CD4-positive, alpha-beta T cell treated with Interferon alpha-2 for 1 hour (primary cell): Measurements from ENCODE around the gene COL13A1.

Experiments
- DNase-seq, 2 donors: peaks; one replicate each; pipeline ENCODE4 v3.0.0-alpha.2; 2020 to 2022

COL13A1 gene

DNA sequence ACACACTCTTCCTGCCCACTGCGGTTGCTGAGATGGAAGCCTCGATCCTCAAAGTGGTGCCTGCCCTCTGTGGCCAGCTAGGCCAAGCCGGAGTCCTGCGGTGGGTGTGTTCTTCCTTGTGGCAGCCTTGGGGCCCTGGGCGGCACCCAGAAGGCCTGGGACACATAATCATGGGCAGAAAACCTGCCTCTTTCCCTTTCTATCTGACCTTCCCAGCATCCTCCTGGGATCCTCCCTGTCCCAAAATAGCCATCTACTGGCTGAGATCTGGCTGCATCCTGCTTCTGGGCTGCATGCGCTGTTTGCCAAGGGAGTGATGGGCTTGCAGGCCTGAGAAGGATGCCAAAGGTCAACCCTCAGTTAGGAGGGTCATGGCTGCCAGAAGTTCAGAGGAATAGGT, 23.9 kb downstream of the COL13A1 start:
- DNase-seq = no peak

DNA sequence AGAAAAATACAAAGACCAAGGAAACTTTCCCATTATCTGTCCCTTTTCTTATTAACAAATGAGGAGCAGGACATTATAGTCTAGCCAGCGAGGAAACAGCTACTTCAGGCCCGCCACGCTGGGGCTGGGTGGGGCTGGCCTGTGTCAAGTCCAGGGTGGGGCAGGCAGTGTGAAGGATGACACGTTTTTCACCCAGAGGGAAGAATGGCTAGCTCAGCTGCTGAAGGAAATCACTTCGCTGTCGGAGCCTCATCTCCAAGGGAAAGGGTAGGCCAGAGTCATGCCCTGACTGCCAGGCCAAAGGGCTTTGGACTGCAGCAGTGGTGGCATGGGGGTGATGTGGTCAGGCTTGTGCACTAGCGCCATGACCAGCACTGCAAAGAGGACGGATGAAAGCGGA, 24.4 kb downstream of the COL13A1 start:
- no peak for DNase-seq

DNA sequence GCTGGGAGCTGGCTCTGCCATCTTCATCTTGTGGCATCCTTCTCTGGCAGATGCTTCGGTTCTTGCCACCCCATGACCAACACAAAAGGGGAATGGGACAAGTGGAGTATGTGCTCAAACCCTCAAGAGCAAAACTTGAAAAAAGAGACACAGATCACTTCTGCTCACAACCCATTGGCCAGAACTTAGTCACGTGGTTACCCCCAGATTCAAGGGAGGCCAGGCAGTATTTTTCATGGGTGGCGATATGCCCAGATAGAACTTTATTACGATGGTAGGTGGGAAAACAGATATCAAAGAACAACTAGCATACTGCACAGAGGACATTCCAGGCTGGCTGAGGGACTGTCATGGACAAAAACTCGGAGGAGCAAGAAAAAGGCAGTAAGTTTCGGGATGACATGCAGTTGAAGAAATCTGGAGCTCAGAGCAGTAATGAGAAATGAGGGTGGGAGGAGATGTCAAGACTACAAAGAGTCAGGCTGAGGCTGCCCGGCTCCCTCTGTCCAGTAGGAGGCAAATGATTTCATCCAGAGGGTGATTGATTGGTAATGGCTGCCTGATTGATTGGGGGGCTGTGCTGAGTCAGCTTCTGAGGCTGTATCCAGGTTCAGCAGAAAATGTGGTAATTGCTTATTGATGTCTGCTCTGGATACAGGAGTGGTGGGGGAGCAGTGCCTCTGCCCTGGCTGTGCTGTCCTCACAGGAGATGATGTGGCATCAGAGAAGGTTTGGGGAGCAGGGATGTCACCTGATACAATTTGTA, 25.3 kb downstream of the COL13A1 start:
- DNase-seq = no peak

DNA sequence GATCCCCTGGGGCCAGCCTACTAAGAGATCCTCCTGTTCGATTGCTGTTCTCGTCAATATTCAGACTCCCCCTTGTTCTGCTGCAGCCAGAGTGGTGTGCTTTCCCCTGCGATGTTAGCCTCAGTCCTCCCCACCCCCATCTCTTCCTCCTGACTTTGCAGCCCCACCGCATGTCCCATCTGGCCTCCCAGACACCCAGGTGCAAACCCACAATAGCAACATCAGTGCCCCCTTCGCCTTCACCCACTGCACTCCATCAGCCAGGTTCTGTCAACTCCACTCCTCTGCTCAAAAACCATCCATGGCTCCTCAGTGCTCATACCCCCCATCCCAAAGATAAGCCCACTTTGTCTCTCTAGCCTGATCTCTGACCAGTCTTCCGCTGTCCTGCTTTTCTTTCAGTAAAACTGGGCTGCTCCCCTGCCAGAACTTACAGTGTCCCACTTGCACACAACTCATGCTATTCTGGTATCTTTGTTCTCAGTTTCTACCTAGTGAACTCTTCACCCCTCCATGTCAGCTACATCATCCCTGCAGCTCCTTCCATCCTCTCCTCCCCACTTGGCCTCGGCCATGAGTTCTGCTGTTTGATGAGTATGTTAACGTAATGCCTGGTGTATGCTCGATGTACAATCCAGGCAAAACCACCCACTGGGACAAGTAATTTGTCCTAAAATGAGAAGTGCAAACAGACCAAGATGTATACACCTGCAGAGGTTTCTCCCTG, 26.6 kb downstream of the COL13A1 start:
- DNase-seq = no peak

DNA sequence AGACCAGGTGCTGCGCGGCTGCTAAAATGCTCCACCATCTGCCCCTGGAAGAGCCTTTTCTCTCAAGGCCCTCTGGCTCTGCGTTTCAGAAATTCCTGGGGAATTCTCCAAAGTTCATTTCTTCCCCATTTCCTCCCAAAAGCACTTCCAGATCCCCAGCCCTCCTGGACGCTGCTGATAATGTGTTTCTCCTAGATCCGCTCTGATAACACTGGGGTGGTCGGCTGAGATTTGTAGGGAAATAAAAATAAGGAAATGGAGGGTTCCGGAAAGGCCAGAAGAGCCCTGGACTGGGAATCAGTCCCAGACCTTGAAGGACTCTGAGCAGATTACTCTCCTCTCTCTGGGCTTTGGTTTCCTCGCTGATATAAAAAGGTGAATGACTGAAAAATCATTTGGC, 28.1 kb downstream of the COL13A1 start:
- DNase-seq = no peak

DNA sequence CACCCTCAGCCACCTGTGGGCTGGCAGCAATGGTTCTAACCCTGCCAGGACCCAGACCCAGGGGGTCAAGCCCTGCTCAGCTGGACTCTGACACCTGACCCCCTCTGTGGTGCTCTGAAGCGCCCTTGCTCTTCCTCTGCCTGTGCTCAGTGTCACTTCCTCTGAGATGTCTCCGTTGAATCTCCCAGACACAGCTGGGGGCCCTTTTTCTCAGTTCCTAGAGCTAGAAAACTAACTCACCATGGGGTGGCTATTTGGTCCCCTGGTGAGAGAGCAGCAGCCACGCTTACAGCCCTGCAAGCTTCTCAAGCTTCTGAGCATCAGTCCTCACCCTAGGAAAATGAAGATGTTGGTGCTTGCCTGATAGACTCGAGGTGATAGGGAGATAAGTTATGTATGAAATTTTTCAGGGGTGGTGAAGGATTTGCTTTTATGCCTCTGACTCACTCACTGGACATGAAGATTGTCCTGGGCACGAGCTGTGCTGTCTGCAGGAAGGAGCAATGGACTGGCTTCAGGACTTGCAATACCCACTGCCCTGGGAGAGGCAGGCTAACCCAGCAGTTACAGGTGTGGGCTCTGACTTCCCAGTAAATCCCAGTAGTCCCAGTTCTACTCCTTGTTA, 29.6 kb downstream of the COL13A1 start:
- DNase-seq = no peak

DNA sequence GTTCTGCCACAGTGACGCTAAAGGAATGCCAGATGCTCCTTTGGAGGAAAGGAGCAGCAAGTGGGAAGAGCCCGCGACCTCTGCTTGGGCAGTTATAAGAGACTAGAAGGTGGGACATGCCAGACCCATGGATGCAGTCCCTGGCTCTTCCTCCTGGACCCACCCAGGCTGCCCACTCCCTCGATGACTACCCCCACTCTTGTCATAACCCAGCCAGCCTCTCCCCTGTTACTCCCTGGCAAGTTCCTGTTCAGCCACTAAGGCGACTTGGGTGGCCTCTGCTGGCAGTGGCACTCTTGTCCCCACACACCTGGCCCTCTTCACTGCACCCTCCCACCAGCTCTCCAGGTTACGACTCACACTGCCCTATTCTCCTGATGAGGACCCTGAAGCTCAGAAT, 33.5 kb downstream of the COL13A1 start:
- no peak for DNase-seq

DNA sequence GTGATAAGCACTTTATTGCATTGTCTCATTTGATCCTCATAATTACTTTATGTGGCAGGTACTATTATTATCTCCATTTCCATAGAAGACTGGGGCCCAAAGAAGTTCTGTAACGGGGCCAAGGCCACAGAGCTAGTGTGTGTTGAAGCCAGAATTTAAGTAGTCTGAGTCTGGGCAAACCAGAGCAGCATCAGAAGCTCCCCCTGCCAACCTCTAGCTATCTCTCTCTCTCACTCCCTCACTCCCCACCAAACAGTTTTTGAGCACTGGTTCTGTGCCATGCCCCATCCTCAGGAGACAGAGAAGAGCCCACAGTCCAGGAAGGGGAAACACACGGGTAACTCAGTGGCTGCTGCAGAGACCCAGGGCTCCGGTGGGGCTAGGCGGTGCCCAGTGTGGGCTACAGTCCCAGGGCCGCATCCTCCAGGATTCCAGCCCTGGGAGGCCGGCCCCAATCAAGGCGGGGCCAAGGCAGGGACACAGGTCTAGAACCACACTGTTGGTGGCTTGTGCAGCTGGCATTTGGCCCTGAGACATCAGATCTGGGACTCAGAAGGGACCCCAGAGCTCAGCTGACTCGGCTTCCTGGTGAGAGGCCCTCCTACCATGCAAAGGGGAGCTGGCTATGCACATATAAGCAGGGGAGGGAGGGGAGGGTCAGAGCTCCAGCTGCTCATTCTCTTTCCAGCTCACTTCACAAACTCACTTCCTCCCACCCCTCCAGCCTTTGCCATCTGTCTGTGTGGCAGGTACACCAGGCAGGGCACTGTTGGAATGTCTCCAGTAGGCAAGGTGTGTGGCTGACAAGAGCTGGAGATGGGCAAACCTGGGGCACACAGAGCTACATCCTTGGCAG, 34.4 kb downstream of the COL13A1 start:
- no peak for DNase-seq

DNA sequence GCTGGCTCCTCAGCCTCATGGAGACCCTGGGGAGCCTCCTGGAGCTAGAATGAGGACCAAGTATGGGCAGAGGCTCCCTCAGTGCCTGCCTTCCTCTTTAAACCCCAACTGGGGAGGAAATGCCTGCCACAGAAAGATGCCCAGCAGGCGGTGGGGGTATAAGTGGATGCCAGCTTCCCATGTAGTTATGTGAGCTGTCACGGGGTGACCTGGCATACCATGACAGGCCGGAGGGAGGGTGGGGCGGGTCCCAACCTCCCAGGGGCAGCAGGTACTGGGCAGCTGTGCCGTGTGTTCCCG, 35.0 kb downstream of the COL13A1 start:
- no peak for DNase-seq

DNA sequence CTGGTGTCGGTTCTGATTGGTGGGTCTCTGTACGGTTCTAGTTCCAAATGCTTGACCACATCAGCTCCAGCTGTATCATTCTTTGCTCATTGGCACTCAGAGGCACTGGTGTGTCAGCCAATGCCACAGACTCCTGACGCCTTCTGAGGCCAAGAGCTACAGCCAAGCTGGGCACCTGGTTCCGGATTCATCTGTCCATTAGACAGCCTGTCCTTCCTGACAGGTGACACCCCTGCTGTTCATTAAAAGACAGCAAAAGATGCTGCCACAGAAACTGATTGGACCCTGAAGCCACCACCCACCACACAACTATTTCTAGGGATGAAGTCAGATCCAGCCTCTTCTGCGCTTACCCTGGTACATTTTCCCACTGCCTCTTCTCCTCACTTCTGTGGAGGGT, 35.6 kb downstream of the COL13A1 start:
- no peak for DNase-seq

DNA sequence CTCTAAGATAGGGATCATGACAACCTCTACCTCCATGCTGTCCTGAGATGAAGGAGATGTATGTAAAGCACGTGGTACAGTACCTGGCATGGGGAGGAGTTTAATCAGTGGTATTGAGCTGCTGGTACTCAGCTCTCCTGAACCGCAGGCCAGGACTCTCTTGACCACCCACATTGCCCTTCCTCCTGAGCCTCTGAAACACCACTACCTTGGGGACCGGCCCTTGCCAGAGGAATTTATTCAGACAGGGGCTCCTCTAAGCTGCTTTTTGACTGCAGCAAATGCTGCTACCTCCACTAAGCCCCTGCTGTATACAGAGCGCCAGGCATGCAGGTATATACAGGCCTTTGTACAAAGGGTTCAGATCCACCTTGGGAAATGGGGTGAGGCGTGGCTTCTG, 36.7 kb downstream of the COL13A1 start:
- DNase-seq = no peak

DNA sequence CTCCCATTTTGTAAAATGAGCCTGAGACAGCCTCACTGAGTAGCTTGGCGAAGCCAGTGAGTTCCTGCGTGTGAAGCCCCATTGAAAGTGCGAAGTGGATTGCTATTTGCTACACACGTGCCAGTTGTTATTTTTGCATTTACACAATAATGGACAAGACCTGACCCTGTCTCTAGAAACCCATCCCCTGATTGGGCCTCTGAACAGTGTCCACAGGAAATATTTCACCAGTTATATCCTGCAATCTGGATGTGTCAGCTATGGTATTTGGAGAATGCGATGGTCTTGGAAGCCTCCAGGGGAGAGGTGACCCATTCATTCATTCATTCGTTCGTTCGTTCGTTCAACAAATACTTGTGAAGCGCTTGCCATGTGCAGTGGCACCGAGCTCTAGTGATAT, 37.1 kb downstream of the COL13A1 start:
- DNase-seq = no peak

DNA sequence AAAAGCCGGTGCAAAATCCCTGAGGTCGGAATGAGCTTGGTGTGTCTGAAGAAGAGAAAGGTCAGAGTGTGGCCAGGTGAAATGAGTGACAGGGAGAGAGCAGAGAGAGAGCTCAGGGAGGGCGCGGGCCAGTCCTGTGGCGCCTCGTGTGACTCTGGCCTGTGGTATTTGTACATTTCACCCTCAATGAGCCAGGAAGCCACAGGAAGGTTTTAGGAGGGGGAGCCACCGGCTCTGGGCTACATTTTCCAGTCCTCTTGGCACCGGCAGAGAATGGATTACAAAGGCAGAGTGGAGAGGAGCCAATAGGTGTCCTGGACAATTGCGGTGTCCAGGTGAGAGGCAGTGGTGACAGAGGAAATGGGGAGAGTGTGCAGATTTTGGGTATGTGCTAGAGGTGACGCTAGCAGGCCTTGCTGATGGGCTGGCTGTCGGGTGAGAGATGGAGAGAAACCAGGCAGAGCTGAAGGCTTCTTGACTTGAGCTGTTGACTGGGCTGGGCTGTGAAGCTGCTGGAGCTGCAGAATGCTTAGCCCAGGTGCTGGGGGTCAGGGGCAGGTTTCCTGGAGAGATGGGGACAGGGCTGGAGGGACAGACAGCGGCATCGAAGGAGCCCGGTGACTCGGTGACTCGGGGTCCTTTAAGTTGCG, 38.1 kb downstream of the COL13A1 start:
- DNase-seq = no peak

DNA sequence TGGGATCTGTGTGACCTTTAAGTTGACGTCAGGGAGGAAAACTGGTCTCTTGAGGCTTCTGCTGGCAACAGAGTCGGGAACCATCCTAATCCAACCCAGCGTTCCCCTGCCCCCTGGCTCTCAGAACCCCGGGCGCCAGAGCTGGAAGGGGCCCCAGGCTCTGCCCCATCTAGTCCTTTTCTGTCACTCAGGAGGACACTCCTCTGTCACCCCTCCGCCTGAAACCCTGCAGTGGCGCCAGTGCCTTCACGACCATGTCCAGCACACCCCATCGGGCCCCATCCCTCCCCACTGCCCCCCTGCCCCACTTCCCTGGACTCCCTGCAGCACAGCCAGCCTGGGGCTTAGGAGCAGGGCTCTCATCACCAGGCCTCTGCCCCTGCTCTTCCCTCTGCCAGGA, 39.1 kb downstream of the COL13A1 start:
- no peak for DNase-seq

DNA sequence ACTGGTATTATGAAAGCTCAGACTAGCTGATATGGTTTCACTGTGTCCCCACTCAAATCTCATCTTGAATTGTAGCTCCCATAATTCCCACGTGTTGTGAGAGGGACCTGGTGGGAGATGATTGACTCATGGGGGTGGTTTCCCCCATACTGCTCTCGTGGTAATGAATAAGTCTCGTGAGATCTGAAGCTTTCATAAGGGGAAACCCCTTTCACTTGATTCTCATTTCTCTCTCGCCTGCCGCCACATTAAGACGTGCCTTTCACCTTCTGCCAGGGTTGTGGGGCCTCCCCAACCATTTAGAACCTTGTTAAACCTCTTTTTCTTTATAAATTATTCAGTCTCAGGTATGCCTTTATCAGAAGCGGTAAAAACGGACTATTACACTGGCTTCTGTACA, 40.3 kb downstream of the COL13A1 start:
- no peak for DNase-seq

DNA sequence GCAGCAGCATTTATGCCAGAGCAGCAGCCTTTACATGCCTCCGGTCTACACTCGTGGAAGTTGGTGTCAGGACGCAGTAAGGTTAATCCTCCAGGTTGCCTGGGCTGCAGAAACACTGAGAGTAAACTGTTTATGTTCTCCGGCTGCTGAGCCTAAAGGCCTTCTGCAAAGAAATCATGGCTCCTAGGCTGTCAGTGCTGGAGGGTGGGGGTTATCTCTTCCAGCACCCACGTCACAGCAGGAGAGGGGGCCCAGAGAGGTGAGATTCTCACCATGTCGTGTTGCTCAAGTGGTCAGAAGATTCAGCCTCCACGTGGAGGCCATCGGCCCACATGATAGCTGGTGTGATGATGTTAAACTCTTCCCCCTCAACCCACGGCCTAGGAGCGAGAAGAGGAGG, 41.2 kb downstream of the COL13A1 start:
- no peak for DNase-seq

DNA sequence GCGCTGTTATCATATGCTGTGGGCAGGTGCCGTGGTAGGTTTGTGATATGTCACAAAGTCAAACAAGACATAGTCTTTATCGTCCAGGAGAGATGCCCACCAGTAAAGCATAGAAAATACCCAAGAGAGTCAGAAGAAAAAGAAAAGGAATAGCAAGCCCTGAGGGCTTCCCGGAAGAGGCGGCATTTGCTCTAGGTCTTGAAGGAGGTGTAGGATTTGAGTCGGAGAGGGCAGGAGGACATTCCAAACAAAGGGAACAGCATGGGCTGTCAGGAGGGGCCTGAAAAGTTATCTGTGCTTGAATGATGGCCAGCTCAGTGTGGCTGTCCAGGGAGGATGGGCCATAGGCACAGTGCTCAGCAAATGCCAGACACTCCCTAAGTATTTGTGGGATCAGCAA, 42.2 kb downstream of the COL13A1 start:
- no peak for DNase-seq

DNA sequence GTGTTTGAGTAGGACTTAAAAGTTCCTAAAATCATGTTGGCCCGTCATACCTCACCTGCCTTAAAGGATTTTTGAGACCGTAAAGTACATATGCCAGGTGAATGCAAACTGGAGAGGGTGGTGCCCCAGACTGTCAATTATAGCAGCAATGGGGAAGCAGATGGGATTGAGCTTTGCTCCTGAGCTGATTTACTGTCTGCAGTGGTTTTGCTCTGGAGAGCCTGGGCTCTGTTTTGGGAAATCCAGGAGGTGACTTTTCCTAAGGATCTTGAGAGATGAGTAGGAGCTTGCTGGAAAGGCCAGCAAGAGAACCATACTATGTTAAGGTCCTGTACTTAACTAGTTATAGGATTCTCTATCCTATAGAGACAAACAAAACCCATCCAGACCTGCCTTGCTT, 43.0 kb downstream of the COL13A1 start:
- no peak for DNase-seq

DNA sequence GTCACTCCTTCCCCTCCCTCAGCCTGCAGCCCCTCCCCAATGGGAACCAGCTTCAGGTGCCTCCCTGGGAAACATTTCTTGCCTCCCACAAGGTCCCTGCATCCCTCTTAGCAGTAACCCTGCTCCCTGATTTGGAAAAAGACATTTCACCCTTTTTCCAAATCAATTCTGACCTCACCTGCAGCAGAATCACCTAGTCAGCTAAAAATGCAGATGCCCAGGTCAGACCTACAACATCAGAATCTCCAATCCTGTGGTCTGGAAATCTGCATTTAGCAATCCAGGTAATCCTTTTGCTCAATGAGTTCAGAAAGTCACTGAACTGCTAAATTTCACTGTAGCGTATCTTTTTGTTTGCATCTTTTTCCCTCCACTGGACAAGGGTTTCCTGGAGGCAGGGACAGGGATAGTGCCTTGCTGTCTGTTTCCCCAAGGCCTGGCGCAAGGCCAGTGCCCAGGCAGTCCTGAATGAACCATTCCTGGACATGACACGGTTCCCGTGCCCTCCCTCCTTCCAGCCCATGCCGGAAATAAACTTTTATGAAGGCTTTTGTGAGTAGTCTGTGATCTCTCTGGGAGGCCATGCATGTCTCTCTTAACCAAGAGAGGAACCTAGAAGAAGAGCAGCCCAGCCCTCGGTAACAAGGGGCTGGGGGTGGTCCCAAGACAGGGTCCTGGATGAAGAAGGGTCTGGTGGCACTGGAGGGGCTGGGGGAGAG, 44.0 kb downstream of the COL13A1 start:
- DNase-seq = no peak

DNA sequence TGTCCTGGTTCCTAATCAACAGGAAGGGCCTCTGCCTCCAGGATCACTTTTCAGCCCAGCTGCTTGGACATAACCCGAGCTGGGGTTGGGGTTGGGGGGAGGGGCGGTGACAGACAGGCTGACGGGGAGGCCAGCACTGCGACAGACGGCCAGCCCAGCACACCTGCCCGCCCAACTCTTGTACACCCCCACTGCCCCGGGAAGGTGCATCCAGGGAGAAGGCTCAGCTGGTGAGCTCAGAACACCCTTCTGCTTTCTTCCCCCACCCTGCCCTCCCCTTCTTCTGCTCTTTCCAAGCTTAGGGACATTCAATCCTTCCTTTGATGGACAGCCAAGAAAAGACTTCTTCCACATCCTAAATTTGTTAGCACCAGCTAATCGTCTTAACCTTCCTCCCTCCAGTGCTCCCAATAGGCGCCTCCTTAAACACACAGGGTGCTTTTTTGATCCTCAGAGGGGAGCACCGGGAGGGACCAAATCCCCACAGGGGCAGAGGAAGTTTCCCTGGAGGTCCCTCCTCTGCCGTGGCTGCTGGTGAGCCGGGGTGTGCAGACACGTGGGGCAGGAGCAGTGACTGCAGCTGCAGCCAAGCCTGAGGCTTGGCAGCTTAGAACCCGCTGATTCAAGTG, 44.7 kb downstream of the COL13A1 start:
- DNase-seq = no peak

DNA sequence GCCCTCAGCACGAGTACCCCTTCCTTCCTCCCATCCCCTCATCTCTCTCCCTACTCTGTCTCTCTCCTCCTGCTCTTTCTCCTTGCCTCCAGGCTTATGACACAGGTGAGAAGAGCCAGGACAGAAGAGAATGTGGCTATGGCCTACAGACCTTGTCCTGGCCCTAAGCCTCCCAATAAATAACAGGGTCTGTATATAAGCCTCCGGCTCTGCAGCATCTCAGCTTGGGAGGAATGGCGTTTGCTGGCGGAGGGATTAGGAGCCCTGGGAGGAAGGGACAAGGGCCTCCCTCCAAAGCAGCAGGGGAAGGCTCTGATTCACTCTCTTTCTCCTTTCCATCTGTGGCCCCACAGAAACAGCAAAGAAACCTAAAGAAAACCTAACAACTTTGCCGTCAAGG, 45.8 kb downstream of the COL13A1 start:
- no peak for DNase-seq

DNA sequence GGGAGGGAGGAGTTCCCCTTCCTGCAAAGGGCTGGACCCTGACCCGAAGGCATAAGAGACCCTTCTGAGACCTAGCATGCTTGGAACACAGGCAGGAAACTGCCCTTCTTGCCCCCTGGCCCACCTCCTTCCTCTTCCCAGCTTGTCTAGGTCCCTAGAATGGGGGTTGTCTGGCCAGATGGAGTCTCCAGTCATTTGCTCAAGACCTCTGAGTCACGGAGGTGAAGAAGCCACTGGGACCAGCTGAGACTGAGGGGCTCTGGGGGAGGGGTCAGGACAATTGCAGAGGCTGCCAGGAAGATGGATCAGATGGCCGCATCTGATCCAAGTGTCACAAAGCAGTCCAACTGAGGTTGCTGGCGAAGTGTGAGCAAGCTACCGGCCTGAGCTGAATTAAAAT, 46.2 kb downstream of the COL13A1 start:
- DNase-seq = no peak
